ENCODE measurements around the gene LYSMD4. TPM values are rescaled to one million over a fixed set of nuclear protein-coding genes. Genes with fewer than 3 reads are reported as not detected.

LYSMD4 gene
- total RNA-seq, 1 experiment from 2014 or later = 15.9 TPM

DNA sequence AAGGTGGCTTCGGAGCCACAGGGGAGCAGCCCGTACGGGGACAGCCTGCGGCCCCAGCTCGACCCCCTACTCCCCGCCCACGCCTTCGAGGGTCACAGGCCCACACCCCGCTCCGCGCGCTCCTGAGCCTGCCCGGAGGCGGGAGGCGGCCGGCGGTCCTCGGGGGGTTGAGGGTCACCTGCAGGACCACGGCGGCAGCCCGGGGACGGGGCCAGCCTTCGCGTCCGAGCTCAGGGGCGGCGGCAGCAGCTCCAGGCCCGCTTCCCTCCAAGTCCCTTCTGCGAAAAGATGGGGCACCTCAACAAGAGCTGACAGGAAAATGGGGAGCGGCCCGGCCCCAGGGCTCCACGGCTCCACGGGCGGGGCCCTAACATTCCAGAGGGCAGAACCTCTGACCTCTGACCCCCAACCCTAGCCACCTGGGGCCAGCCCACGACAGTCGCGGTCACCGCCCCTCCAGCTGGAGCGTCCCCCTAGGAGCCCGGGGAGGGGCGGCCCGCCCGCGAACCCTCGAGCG is 428 bp downstream of the LYSMD4 start:
- Mint-ChIP-seq H3K4me1 (ENCODE audit: low read depth, unreplicated experiment) (no peaks in the 10 kb centered on the region), H3K4me3 (ENCODE audit: unreplicated experiment) (peak overlapping the region; percentile 85), H3K9me3 (ENCODE audit: unreplicated experiment) (no peaks in the 10 kb centered on the region), H3K27ac (ENCODE audit: unreplicated experiment) (no peak overlapping the region), H3K36me3 (ENCODE audit: insufficient read depth, unreplicated experiment) (no peaks in the 10 kb centered on the region), H3K27me3 (ENCODE audit: insufficient read depth, unreplicated experiment) (no peaks in the 10 kb centered on the region)
- ChIA-PET POLR2A (interaction anchor here (0.5 to 1.5 kb wide), 11 partner anchors 23 to 1195 kb away, joined by 3 to 19 read pairs (median 7); partner anchors contain the start of genes LRRC28 and MEF2A), CTCF (interaction anchor here (0.5 to 2.0 kb wide), 11 partner anchors 22 to 1989 kb away, joined by 3 to 38 read pairs (median 4); no protein-coding TSS in a partner anchor)
- Histone ChIP-seq H3K9me3 (no peaks in the 10 kb centered on the region), H3K4me1 (peaks cover 8% of the 10 kb centered on the region; the same call in 1 of the 2 replicates), H3K4me3 (ENCODE audit: low read depth, low read length) (peak overlapping the region; percentile 75), H3K36me3 (ENCODE audit: control insufficient read depth, insufficient read depth, low read length) (no peaks in the 10 kb centered on the region; the same call in 1 of the 2 replicates), H3K27me3 (replicated peaks; ENCODE audit: control insufficient read depth, insufficient read depth, low read length) (no peaks in the 10 kb centered on the region)
- peak in 1 of 2 experiments; percentile 47 for DNase-seq
- intact Hi-C loops (cut with micrococcal nuclease; ENCODE audit: unreplicated experiment) = loop anchor here (1.0 to 5.0 kb wide), 2 partner anchors 166 to 482 kb away; partner anchors contain the start of genes LRRC28 and MEF2A
- BruUV-seq (replicated peaks) = no TSS peak
- TF ChIP-seq, protein P1, sequence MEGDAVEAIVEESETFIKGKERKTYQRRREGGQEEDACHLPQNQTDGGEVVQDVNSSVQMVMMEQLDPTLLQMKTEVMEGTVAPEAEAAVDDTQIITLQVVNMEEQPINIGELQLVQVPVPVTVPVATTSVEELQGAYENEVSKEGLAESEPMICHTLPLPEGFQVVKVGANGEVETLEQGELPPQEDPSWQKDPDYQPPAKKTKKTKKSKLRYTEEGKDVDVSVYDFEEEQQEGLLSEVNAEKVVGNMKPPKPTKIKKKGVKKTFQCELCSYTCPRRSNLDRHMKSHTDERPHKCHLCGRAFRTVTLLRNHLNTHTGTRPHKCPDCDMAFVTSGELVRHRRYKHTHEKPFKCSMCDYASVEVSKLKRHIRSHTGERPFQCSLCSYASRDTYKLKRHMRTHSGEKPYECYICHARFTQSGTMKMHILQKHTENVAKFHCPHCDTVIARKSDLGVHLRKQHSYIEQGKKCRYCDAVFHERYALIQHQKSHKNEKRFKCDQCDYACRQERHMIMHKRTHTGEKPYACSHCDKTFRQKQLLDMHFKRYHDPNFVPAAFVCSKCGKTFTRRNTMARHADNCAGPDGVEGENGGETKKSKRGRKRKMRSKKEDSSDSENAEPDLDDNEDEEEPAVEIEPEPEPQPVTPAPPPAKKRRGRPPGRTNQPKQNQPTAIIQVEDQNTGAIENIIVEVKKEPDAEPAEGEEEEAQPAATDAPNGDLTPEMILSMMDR (IDR thresholded peaks at IDR 0.05; ENCODE audit: insufficient read depth in 1 of 2, low read depth in 1 of 2, low read length in 1 of 2, severe bottlenecking in 1 of 2, unreplicated experiment in 1 of 2) = no peak

DNA sequence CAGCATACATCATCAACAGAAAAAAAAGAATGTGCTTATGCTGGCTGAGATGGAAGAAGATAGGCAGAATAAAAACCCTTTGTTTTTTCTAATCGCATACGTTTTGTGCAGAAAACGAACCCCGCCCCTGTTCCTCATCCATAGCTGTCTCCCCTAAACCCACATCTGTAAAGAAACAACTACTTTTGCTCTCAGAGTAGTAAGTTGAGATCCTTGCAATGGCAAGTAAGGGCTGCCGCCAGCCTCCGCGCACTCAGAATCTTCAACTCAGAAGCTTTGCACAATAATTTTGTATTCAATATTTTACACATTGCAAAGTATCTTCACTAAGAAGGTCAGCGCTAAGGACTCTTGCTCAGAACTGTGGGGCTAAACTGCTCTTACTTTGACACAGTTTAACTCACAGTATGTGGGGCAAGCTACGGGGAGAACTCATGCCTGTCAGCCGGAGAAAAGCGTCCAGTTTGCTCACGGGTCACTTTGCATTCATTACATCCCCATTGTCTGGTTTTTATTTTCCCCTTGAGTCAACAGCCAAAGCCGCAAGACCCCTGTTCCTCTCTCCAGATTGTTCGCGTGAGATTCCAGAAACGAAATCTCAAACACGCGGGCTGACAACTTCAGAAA is 1.0 kb downstream of the LYSMD4 start:
- POLR2A ChIA-PET = interaction anchor here (0.5 to 1.5 kb wide), 2 partner anchors 52 to 481 kb away, joined by 3 to 19 read pairs; partner anchors contain the start of gene LRRC28
- H3K27me3 ChIP-seq (replicated peaks; ENCODE audit: control insufficient read depth, insufficient read depth, low read length) = no peaks in the 10 kb centered on the region
- Mint-ChIP-seq H3K27me3 (ENCODE audit: insufficient read depth, unreplicated experiment) (no peaks in the 10 kb centered on the region), H3K9me3 (ENCODE audit: unreplicated experiment) (no peaks in the 10 kb centered on the region), H3K4me1 (ENCODE audit: low read depth, unreplicated experiment) (no peaks in the 10 kb centered on the region), H3K27ac (ENCODE audit: unreplicated experiment) (no peak overlapping the region), H3K4me3 (ENCODE audit: unreplicated experiment) (peak overlapping the region; percentile 85), H3K36me3 (ENCODE audit: insufficient read depth, unreplicated experiment) (no peaks in the 10 kb centered on the region)
- H3K4me3 ChIP-seq (ENCODE audit: low read depth, low read length) = peak overlapping the region; percentile 75
- intact Hi-C loops (cut with micrococcal nuclease; ENCODE audit: unreplicated experiment) = loop anchor here (5.0 kb wide), 1 partner anchor 165 kb away; the partner anchor contains the start of gene MEF2A
- TF ChIP-seq, protein P1 (IDR thresholded peaks at IDR 0.05; ENCODE audit: insufficient read depth in 1 of 2, low read depth in 1 of 2, low read length in 1 of 2, severe bottlenecking in 1 of 2, unreplicated experiment in 1 of 2) = no peak
- H3K4me1 ChIP-seq = peaks cover 8% of the 10 kb centered on the region; the same call in 1 of the 2 replicates
- no peaks in the 10 kb centered on the region for H3K9me3 ChIP-seq
- DNase-seq = no peak
- CTCF ChIA-PET = interaction anchor here (0.9 to 2.0 kb wide), 2 partner anchors 28 to 460 kb away, joined by 3 to 38 read pairs; no protein-coding TSS in a partner anchor
- BruUV-seq (replicated peaks) = TSS peak; percentile 38
- H3K36me3 ChIP-seq (ENCODE audit: control insufficient read depth, insufficient read depth, low read length) = no peaks in the 10 kb centered on the region; the same call in 1 of the 2 replicates

DNA sequence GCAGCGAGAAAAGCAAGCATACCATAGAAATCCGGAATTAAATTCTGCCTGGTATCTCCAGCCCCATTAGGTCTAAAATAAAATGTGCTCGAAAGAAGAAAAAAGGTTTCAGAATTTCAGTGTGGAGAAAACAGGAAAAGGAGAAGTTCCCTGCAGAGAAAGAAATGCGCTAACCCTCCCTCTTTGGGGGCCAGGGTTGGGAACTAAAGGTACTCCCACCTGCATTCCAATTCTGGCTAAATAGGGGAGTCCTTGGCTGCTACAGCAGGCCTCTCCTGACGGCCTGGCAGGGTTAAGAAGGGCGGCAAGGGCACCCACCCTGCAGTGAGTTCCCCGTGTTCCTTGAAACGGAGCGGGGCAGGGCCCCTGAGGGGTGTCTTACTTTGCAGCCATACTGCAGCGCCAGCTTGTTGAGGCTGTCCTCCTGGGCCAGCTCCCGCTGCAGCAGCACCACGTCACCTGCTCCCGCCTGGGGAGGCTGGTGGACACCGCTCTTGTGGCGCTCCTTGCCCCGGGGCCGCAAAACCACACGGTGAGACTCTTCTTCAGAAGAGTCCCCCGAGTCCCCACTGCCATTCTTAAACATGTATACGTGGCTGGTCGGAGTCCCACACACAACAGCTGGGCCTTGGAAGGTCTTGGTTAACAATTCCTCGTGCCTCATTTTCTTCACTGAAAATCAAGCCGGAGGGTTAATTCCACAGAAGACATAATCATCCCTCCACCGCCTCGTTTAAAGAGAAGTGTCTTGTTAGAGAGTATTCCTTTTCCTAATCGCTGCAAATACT is 1.7 kb downstream of the LYSMD4 start:
- no peaks in the 10 kb centered on the region for H3K4me1 Mint-ChIP-seq (ENCODE audit: low read depth, unreplicated experiment)
- TF ChIP-seq, protein P1 (IDR thresholded peaks at IDR 0.05; ENCODE audit: insufficient read depth in 1 of 2, low read depth in 1 of 2, low read length in 1 of 2, severe bottlenecking in 1 of 2, unreplicated experiment in 1 of 2) = no peak
- Histone ChIP-seq H3K9me3 (no peaks in the 10 kb centered on the region), H3K36me3 (ENCODE audit: control insufficient read depth, insufficient read depth, low read length) (no peaks in the 10 kb centered on the region; the same call in 1 of the 2 replicates), H3K27me3 (replicated peaks; ENCODE audit: control insufficient read depth, insufficient read depth, low read length) (no peaks in the 10 kb centered on the region), H3K4me1 (peaks cover 8% of the 10 kb centered on the region; the same call in 1 of the 2 replicates), H3K4me3 (ENCODE audit: low read depth, low read length) (peak overlapping the region; percentile 75)
- H3K36me3 Mint-ChIP-seq (ENCODE audit: insufficient read depth, unreplicated experiment) = no peaks in the 10 kb centered on the region
- POLR2A ChIA-PET = no interaction called here
- H3K9me3 Mint-ChIP-seq (ENCODE audit: unreplicated experiment) = no peaks in the 10 kb centered on the region
- CTCF ChIA-PET = no interaction called here
- BruUV-seq (replicated peaks) = no TSS peak
- no peak overlapping the region for H3K27ac Mint-ChIP-seq (ENCODE audit: unreplicated experiment)
- H3K27me3 Mint-ChIP-seq (ENCODE audit: insufficient read depth, unreplicated experiment) = no peaks in the 10 kb centered on the region
- DNase-seq = no peak
- intact Hi-C loops (cut with micrococcal nuclease; ENCODE audit: unreplicated experiment) = loop anchor here (5.0 kb wide), 1 partner anchor 164 kb away; the partner anchor contains the start of gene MEF2A
- peak overlapping the region; percentile 85 for H3K4me3 Mint-ChIP-seq (ENCODE audit: unreplicated experiment)

Data from Caco-2 (cell line).